A673 (cell line): Measurements from ENCODE around the gene VWA5B2. TPM values are rescaled to one million over a fixed set of nuclear protein-coding genes. Genes with fewer than 3 reads are reported as not detected.

Experiments
- BruUV-seq: library from RNA; stranded (reverse); fragments of 400-500 nt; replicated peaks from 2 replicates; lab custom pipeline; 2021; lab: Mats Ljungman, UMichigan
- CTCF ChIA-PET: fragments of 300-600 bp; sonication (Branson Sonifier 250); formaldehyde crosslinking; loops from one replicate; lab custom pipeline; 2022; ENCODE audit warnings: antibody characterized with exemption; lab: Charles Lee
- POLR2A ChIA-PET: fragments of 300-600 bp; sonication (Branson Sonifier 250); formaldehyde crosslinking; loops from one replicate; lab custom pipeline; 2022; ENCODE audit warnings: antibody characterized with exemption; ENCODE audit not compliant: low non-redundant PET; lab: Charles Lee
- DNase-seq: peaks from one replicate; pipeline ENCODE4 v3.0.0-alpha.2; 2015; ENCODE audit warnings: low spot score
- H3K27ac ChIP-seq: fragments of 200-600 bp; sonication (generic); 2 replicates; pipeline ENCODE4 v1.5.1; 2016; ENCODE audit warnings: mixed run types, low read depth, mild to moderate bottlenecking, mixed read lengths, antibody characterized with exemption, low read length; ENCODE audit not compliant: poor library complexity, severe bottlenecking
- H3K27me3 ChIP-seq: fragments of 200-600 bp; sonication (generic); replicated peaks from 2 replicates; pipeline ENCODE4 v1.6.1; 2017; ENCODE audit warnings: mixed run types, low read depth, mild to moderate bottlenecking, mixed read lengths, antibody characterized with exemption, low read length; ENCODE audit not compliant: insufficient read depth, poor library complexity
- H3K36me3 ChIP-seq: fragments of 200-600 bp; sonication (generic); 2 replicates; pipeline ENCODE4 v1.6.1; 2016; ENCODE audit warnings: mixed run types, mild to moderate bottlenecking, mixed read lengths, antibody characterized with exemption, low read length; ENCODE audit not compliant: insufficient read depth, poor library complexity, severe bottlenecking
- H3K4me1 ChIP-seq: fragments of 200-600 bp; sonication (generic); 2 replicates; pipeline ENCODE4 v1.6.1; 2017; ENCODE audit warnings: mixed run types, mild to moderate bottlenecking, mixed read lengths, antibody characterized with exemption, low read length; ENCODE audit not compliant: insufficient read depth, poor library complexity, severe bottlenecking
- H3K4me3 ChIP-seq: fragments of 200-600 bp; sonication (generic); 2 replicates; pipeline ENCODE4 v1.5.1; 2016; ENCODE audit warnings: low read depth, mixed run types, mild to moderate bottlenecking, mixed read lengths, low read length; ENCODE audit not compliant: poor library complexity, severe bottlenecking
- H3K9me3 ChIP-seq: fragments of 200-600 bp; sonication (generic); 2 replicates; pipeline ENCODE4 v1.6.1; 2016; ENCODE audit warnings: mixed run types, low read depth, mild to moderate bottlenecking, mixed read lengths, antibody characterized with exemption, low read length; ENCODE audit not compliant: poor library complexity, severe bottlenecking
- EZH2 ChIP-seq: fragments of 200-600 bp; sonication (generic); IDR thresholded peaks from 2 replicates; pipeline ENCODE4 v1.6.1; 2017; ENCODE audit warnings: borderline replicate concordance, low read depth, mild to moderate bottlenecking, mixed read lengths, antibody characterized with exemption, low read length; ENCODE audit not compliant: poor library complexity, severe bottlenecking
- intact Hi-C: fragments of 100-400 bp; cut with micrococcal nuclease; formaldehyde crosslinking; loops from one replicate; pipeline ENCODE4 v1.10.0; 2022; ENCODE audit not compliant: unreplicated experiment
- total RNA-seq: library from RNA; stranded (reverse); gene quantifications from 2 replicates; pipeline ENCODE4 v1.2.3, GENCODE V29; 2021
- TF ChIP-seq, protein P1 (sequence below): fragments of 300-800, 200-600 bp; sonication (generic); conservative IDR thresholded peaks from 2 replicates; pipeline ENCODE4 v1.5.1; 2017; ENCODE audit warnings: low read depth, mild to moderate bottlenecking, antibody characterized with exemption, low read length, moderate library complexity, mixed read lengths

Gene VWA5B2
- total RNA-seq, 1 experiment from 2014 or later: 0.13 TPM

DNA sequence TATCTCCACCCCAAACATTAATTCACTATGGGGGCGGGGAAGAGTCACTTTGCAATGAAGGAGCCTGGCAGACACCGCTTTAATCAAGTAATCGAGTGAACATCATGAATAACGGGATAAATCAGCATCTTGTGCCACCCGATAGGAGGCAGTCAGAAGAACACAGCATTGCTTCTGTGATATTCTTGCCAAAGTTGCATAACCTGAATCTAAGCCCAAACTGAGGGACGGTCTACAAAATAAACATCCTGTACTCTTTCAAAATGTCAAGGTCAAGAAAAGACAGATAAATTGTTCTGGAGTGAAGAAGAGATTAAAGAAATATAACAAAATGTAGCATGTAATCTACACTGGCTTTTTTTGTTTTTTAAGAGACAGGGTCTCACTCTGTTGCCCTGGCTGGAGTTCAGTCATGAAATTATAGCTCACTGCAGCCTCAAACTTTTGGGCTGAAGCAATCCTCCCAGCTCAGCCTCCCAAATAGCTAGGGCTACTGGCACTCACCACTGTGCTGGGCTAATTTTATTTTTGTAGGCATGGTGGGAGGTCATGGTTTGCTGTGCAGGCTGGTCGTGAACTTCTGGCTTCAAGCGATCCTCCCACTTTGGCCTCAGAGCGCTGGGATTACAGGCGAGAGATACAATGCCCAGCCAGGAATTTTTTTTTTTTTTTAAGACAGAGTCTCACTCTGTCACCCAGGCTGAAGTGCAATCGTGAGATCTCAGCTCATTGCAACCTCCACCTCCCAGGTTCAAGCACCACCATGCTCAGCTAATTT, 20.1 kb upstream of the VWA5B2 start:
- H3K4me1 ChIP-seq: no peaks in the 10 kb centered on the region
- H3K36me3 ChIP-seq: no peaks in the 10 kb centered on the region
- no TSS peak for BruUV-seq
- H3K27ac ChIP-seq: no peak overlapping the region
- H3K4me3 ChIP-seq: no peak overlapping the region
- peaks cover 15% of the 10 kb centered on the region for H3K27me3 ChIP-seq
- no peak for TF ChIP-seq EZH2
- TF ChIP-seq, protein P1, sequence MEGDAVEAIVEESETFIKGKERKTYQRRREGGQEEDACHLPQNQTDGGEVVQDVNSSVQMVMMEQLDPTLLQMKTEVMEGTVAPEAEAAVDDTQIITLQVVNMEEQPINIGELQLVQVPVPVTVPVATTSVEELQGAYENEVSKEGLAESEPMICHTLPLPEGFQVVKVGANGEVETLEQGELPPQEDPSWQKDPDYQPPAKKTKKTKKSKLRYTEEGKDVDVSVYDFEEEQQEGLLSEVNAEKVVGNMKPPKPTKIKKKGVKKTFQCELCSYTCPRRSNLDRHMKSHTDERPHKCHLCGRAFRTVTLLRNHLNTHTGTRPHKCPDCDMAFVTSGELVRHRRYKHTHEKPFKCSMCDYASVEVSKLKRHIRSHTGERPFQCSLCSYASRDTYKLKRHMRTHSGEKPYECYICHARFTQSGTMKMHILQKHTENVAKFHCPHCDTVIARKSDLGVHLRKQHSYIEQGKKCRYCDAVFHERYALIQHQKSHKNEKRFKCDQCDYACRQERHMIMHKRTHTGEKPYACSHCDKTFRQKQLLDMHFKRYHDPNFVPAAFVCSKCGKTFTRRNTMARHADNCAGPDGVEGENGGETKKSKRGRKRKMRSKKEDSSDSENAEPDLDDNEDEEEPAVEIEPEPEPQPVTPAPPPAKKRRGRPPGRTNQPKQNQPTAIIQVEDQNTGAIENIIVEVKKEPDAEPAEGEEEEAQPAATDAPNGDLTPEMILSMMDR: no peak
- no peaks in the 10 kb centered on the region for H3K9me3 ChIP-seq
- intact Hi-C loops: no loop called here
- no peak for DNase-seq
- POLR2A ChIA-PET: no interaction called here
- CTCF ChIA-PET: interaction anchor here (0.7 kb wide), 1 partner anchor 31 kb away, joined by 3 read pairs; no protein-coding TSS in a partner anchor

DNA sequence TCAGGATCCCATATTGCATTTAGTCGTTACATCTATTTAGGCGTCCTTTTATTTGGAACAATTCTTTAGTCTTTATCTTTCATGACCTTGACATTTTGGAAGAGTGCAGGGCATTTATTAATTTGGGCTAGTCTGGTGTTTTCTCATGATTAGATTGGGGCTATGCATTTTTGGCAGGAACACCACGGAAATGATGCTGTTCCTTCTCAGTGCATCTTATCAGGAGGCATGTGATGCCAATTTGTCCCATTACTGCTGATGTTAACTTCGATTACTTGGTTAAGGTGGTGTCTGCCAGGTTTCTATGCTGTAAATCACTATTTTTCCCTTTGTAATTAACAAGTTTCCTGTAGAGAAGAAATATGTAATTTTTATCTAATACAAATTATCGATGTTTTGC, 18.1 kb upstream of the VWA5B2 start:
- intact Hi-C loops: no loop called here
- no TSS peak for BruUV-seq

DNA sequence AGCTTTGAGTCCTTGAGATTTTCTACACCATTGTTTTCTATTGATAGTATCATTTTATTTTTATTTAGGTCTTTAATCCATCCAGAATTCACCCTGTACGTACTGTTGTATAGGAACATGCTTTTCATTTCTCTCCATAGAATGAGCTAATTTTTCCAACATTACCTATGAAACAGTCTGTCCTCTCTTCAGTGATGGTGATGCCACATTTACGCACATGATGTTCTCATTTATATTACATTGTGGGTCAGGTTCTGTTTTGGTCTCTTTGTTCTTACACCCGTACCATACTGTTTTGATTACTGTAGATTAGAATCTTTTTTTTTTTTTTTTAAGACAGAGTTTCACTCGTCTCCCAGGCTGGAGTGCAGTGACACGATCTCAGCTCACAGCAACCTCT, 17.7 kb upstream of the VWA5B2 start:
- BruUV-seq: no TSS peak
- DNase-seq: no peak
- intact Hi-C loops: no loop called here
- no peaks in the 10 kb centered on the region for H3K36me3 ChIP-seq
- no peak for TF ChIP-seq EZH2
- TF ChIP-seq, protein P1: no peak
- ChIA-PET POLR2A (no interaction called here), CTCF (no interaction called here)
- H3K4me3 ChIP-seq: no peak overlapping the region
- no peak overlapping the region for H3K27ac ChIP-seq
- H3K9me3 ChIP-seq: no peaks in the 10 kb centered on the region
- H3K4me1 ChIP-seq: no peaks in the 10 kb centered on the region
- H3K27me3 ChIP-seq: peaks cover 6% of the 10 kb centered on the region

More for the DNA sequence above, 18.1 kb upstream of the VWA5B2 start:
- Histone ChIP-seq H3K9me3 (no peaks in the 10 kb centered on the region), H3K27me3 (peaks cover 10% of the 10 kb centered on the region), H3K4me1 (no peaks in the 10 kb centered on the region), H3K36me3 (no peaks in the 10 kb centered on the region), H3K27ac (no peak overlapping the region), H3K4me3 (no peak overlapping the region)
- POLR2A ChIA-PET: no interaction called here
- no peak for TF ChIP-seq EZH2
- TF ChIP-seq, protein P1: no peak
- CTCF ChIA-PET: no interaction called here
- DNase-seq: no peak
